Measurements from ENCODE around the gene HSP90AA1.
A peak's percentile ranks its signal among the peaks of the same experiment; 100 is the strongest.

GRCh38 chr14:102043251-102044025 lies 43.4 kb downstream of the HSP90AA1 start:
- TF ChIP-seq, protein P1, sequence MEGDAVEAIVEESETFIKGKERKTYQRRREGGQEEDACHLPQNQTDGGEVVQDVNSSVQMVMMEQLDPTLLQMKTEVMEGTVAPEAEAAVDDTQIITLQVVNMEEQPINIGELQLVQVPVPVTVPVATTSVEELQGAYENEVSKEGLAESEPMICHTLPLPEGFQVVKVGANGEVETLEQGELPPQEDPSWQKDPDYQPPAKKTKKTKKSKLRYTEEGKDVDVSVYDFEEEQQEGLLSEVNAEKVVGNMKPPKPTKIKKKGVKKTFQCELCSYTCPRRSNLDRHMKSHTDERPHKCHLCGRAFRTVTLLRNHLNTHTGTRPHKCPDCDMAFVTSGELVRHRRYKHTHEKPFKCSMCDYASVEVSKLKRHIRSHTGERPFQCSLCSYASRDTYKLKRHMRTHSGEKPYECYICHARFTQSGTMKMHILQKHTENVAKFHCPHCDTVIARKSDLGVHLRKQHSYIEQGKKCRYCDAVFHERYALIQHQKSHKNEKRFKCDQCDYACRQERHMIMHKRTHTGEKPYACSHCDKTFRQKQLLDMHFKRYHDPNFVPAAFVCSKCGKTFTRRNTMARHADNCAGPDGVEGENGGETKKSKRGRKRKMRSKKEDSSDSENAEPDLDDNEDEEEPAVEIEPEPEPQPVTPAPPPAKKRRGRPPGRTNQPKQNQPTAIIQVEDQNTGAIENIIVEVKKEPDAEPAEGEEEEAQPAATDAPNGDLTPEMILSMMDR (IDR thresholded peaks at IDR 0.05 in 4 of 5, conservative IDR thresholded peaks at IDR 0.05 in 1 of 5), result peak in 2 of 5 experiments; percentile 9 to 23
- TF ChIP-seq POLR2A (IDR thresholded peaks at IDR 0.05), result no peak

All from gastrocnemius medialis (tissue), 4 donors.